GM12891 (cell line): Measurements from ENCODE around the gene HMGN3.

Source experiments
- POLR2A ChIP-seq: IDR thresholded peaks from 2 replicates; pipeline ENCODE4 v1.6.1; 2011; ENCODE audit warnings: low read depth, low read length, control low read depth
- TAF1 ChIP-seq: IDR thresholded peaks from 2 replicates; pipeline ENCODE4 v1.6.1; 2011; ENCODE audit warnings: low read depth, low read length, control low read depth

- TF ChIP-seq POLR2A (no peak), TAF1 (no peak)
These were observed 4.3 kb downstream of the HMGN3 start for GRCh38 chr6:79230149-79230548.
